Parathyroid adenoma (tissue), 2 donors: Measurements from ENCODE around the gene ZCCHC14.
"Not testable (repeated sequence)": the region's sequence is repeated elsewhere in the genome, so short reads cannot be mapped to it uniquely, and the experiment has no call there.

ENCODE experiments used
- H2AFZ ChIP-seq: fragments of 300-600 bp; sonication (generic); one replicate; pipeline ENCODE4 v1.7.0; 2017; ENCODE audit warnings: antibody characterized with exemption, mild to moderate bottlenecking
- H3K27ac ChIP-seq: fragments of 300-600 bp; sonication (generic); one replicate; pipeline ENCODE4 v1.7.0; 2017
- H3K27me3 ChIP-seq: fragments of 300-600 bp; sonication (generic); one replicate; pipeline ENCODE4 v1.7.0; 2017; ENCODE audit warnings: low read length; ENCODE audit not compliant: control insufficient read depth, insufficient read depth
- H3K36me3 ChIP-seq: fragments of 300-600 bp; sonication (generic); one replicate; pipeline ENCODE4 v1.7.0; 2017; ENCODE audit warnings: low read length; ENCODE audit not compliant: control insufficient read depth, insufficient read depth
- H3K4me1 ChIP-seq: fragments of 300-600 bp; sonication (generic); one replicate; pipeline ENCODE4 v1.7.0; 2017; ENCODE audit warnings: control low read depth
- H3K4me2 ChIP-seq: fragments of 300-600 bp; sonication (generic); one replicate; pipeline ENCODE4 v1.7.0; 2017; ENCODE audit warnings: low read length
- H3K4me3 ChIP-seq: fragments of 300-600 bp; sonication (generic); one replicate; pipeline ENCODE4 v1.7.0; 2017; ENCODE audit warnings: low read depth, low read length
- H3K79me2 ChIP-seq: fragments of 300-600 bp; sonication (generic); one replicate; pipeline ENCODE4 v1.7.0; 2017; ENCODE audit warnings: control low read depth
- H3K9ac ChIP-seq: fragments of 300-600 bp; sonication (generic); one replicate; pipeline ENCODE4 v1.7.0; 2017; ENCODE audit warnings: mild to moderate bottlenecking
- H3K9me3 ChIP-seq: fragments of 300-600 bp; sonication (generic); one replicate; pipeline ENCODE4 v1.7.0; 2017; ENCODE audit warnings: low read length; ENCODE audit not compliant: control insufficient read depth
- TF ChIP-seq, protein P1 (sequence below): fragments of 300-600 bp; sonication (generic); IDR thresholded peaks from one replicate; pipeline ENCODE4 v1.7.0; 2017; ENCODE audit warnings: antibody characterized with exemption, mild to moderate bottlenecking
- donor health status: primary hyperparathyroidism.

The ZCCHC14 gene

DNA sequence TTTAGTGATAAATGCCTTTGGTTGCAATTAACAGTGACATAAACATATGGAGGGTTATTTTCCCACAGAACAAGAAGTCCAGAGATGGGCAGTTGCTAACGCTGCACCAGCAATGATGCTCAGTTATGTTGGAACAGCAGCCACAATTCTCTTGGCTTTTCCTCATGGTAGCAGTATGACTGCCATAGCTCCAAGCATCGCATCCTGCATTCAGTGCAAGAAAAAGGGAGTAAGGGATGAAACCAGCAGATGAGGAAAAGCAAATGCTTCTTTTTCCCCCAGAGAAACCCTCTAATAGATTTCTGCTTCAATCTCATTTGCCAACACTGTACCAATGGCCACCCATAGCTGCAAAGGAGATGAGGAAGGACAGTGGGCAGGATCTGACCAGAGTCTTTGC lies 13.0 kb upstream of the ZCCHC14 start:
- Histone ChIP-seq H3K36me3 (no peaks in the 10 kb centered on the region), H3K4me1 (no peaks in the 10 kb centered on the region), H3K27ac (no peak overlapping the region), H3K9ac (no peak overlapping the region), H3K4me2 (no peak overlapping the region), H3K4me3 (no peak overlapping the region), H3K27me3 (no peaks in the 10 kb centered on the region), H2AFZ (no peak overlapping the region), H3K79me2 (no peaks in the 10 kb centered on the region), H3K9me3 (no peaks in the 10 kb centered on the region)
- TF ChIP-seq, protein P1, sequence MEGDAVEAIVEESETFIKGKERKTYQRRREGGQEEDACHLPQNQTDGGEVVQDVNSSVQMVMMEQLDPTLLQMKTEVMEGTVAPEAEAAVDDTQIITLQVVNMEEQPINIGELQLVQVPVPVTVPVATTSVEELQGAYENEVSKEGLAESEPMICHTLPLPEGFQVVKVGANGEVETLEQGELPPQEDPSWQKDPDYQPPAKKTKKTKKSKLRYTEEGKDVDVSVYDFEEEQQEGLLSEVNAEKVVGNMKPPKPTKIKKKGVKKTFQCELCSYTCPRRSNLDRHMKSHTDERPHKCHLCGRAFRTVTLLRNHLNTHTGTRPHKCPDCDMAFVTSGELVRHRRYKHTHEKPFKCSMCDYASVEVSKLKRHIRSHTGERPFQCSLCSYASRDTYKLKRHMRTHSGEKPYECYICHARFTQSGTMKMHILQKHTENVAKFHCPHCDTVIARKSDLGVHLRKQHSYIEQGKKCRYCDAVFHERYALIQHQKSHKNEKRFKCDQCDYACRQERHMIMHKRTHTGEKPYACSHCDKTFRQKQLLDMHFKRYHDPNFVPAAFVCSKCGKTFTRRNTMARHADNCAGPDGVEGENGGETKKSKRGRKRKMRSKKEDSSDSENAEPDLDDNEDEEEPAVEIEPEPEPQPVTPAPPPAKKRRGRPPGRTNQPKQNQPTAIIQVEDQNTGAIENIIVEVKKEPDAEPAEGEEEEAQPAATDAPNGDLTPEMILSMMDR, result no peak

DNA sequence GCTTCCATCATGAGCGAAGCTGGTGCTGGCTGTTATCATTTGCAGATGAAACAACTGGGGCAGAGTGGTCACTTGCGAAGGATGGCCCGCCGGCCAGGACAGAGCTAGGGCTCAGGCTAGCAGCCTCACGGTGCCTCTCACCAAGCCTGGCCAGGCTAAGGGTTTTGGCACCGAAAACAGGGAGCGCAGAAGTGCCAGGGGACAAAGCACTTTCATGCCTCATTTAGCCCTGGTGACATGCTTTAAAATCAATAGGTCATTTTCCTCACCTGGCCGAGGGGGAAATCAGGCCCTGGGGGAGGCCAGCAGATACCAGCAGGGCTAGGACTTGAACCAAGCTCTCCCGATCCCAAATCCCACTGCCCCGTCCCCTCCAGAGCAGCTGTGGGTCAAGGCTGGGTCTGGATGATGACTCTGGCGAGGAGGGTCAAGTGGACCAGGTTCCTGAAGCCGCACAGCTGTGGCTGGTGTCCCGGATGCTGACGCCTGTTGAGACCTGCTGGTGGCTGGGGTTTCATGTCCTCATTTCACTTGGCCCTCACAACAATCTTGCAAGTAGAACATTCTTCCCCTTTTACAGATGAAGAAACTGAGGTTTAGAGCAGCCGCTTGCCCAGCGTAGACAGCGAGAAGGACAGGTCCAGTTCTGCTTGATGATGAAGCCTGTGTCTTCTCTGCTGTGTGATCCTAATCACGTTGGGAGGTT lies 10.6 kb upstream of the ZCCHC14 start:
- not testable (repeated sequence) for H3K79me2 ChIP-seq, H3K36me3 ChIP-seq, H3K4me3 ChIP-seq, H3K9me3 ChIP-seq, H3K9ac ChIP-seq, H3K27me3 ChIP-seq, H3K4me2 ChIP-seq, H3K27ac ChIP-seq, H2AFZ ChIP-seq, H3K4me1 ChIP-seq

DNA sequence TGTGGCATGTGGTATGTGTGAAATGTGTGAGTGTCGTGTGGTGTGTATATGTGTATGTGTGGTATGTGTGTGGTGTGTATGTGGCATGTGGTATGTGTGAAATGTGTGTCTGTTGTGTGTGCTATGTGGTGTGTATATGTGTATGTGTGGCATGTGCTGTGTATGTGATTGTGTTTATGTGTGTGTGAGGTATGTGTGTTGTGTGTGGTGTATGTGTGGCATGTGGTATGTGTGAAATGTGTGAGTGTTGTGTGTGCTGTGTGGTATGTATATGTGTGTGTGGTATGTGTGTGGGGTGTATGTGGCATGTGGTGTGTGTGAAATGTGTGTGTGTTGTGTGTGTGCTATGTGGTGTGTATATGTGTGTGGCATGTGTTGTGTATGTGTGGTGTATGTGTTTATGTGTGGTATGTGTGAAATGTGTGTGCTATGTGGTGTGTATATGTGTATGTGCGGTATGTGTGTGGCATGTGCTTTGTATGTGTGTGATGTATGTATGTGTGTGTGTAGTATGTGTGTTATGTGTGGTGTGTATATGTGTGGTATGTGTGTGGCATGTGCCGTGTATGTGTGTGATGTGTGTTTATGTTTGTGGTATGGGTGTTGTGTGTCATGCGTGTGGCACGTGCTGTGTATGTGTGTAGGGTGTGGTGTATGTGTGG lies 9.6 kb upstream of the ZCCHC14 start:
- H3K36me3 ChIP-seq, result no peaks in the 10 kb centered on the region
- no peaks in the 10 kb centered on the region for H3K79me2 ChIP-seq
- H2AFZ ChIP-seq, result no peak overlapping the region
- H3K9ac ChIP-seq, result no peak overlapping the region
- H3K27me3 ChIP-seq, result no peaks in the 10 kb centered on the region
- no peaks in the 10 kb centered on the region for H3K4me1 ChIP-seq
- H3K4me2 ChIP-seq, result no peak overlapping the region
- no peak overlapping the region for H3K27ac ChIP-seq
- H3K4me3 ChIP-seq, result no peak overlapping the region
- H3K9me3 ChIP-seq, result no peaks in the 10 kb centered on the region
- TF ChIP-seq, protein P1, result no peak

DNA sequence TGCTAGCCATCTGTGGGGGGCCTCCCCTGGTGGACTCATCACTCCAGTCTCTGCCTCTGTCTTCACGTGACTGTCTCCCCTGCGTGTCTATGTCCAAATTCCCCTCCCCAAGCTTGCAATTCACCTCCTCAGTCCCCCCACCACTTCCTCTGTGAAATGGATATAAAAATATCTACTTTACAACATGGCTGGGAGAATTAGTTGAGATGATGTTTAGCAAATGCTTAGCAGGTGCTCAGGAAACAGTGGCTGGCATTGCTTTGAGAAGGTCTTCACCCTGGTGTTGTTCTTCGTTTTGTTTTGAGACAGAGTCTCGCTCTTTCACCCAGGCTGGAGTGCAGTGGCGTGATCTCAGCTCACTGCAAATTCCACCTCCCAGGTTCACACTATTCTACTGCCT lies 8.3 kb upstream of the ZCCHC14 start:
- TF ChIP-seq, protein P1, result no peak

DNA sequence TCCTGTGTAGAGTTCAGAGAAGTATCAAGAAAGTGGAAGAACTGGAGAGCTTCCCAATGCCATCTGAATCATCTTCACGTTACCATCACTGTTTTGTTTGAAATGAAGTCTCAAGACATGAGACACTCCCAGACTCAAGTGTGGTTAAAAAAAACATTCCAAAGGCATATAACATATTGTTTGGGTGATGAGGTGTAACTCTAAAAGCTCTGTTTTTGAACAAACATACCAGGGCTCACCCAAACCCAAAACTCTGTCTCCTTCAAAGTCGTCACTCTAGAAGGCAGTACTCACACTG lies 6.3 kb upstream of the ZCCHC14 start:
- Histone ChIP-seq H2AFZ (no peak overlapping the region), H3K4me3 (no peak overlapping the region), H3K27me3 (no peaks in the 10 kb centered on the region), H3K4me1 (no peaks in the 10 kb centered on the region), H3K27ac (no peak overlapping the region), H3K36me3 (no peaks in the 10 kb centered on the region), H3K79me2 (no peaks in the 10 kb centered on the region), H3K9ac (no peak overlapping the region), H3K4me2 (no peak overlapping the region), H3K9me3 (no peaks in the 10 kb centered on the region)
- TF ChIP-seq, protein P1, result no peak

More for the DNA sequence above, 8.3 kb upstream of the ZCCHC14 start:
- Histone ChIP-seq H3K4me3 (no peak overlapping the region), H2AFZ (no peak overlapping the region), H3K27me3 (no peaks in the 10 kb centered on the region), H3K9me3 (no peaks in the 10 kb centered on the region), H3K4me2 (no peak overlapping the region), H3K9ac (no peak overlapping the region), H3K27ac (no peak overlapping the region), H3K4me1 (no peaks in the 10 kb centered on the region), H3K79me2 (no peaks in the 10 kb centered on the region), H3K36me3 (no peaks in the 10 kb centered on the region)
